NOMO-1 (cell line): ENCODE data around the gene DNAJB11.

Experiments used
- DNase-seq, 2 experiments: peaks; one replicate each; lab custom pipeline; 2025; ENCODE audit not compliant: unreplicated experiment in 2 of 2; lab: John Stamatoyannopoulos, UW

The DNAJB11 gene

GRCh38 chr3:186594591-186595113, 24.1 kb downstream of the DNAJB11 start:
- DNase-seq: no peak

DNA sequence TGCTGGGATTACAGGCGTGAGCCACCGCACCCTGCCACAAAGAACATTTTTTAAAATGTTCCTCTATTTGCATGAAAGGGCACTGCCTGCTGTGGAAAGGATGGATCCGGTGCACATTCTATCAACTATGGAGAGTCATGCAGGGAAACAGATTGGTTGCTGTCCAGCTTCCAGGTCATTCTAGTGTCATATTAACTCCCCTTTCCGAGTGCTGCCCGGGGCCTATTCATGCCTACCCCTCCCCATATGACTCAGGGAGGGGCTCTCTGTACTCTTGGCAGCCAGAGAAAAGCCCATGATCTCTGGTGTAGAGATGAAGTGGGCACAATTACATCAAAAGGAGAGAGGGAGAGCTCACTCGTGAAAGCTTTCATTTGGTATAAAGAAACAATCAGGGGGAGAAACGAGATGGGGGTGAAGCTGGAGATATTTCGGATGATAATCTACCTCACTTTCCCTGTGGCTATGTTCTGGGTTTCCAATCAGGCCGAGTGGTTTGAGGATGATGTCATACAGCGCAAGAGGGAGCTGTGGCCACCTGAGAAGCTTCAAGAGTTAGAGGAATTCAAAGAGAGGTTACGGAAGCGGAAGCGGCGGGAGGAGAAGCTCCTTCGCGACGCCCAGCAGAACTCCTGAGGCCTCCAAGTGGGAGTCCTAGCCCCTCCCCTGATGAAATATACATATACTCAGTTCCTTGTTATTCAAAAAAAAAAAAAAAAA, 26.2 kb downstream of the DNAJB11 start:
- DNase-seq: no peak

GRCh38 chr3:186598108-186598784, 27.7 kb downstream of the DNAJB11 start:
- DNase-seq: no peak

DNA sequence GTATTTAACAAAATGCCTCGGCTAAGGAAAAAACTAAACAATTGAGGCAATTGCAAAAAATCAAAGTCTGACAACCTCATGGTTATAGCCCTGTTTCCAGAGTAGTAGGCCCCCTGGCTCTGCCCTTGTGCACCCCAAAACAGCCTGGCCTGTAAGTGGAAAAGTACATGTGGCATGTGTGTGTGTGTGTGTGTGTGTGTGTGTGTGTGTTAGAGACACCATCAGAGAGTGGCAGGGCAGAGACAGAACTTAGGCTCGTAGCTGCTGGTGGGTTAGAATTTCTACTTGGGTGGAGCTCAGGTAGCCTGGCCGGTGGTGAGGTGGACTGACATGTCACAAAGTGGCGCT, 28.2 kb downstream of the DNAJB11 start:
- no peak for DNase-seq

DNA sequence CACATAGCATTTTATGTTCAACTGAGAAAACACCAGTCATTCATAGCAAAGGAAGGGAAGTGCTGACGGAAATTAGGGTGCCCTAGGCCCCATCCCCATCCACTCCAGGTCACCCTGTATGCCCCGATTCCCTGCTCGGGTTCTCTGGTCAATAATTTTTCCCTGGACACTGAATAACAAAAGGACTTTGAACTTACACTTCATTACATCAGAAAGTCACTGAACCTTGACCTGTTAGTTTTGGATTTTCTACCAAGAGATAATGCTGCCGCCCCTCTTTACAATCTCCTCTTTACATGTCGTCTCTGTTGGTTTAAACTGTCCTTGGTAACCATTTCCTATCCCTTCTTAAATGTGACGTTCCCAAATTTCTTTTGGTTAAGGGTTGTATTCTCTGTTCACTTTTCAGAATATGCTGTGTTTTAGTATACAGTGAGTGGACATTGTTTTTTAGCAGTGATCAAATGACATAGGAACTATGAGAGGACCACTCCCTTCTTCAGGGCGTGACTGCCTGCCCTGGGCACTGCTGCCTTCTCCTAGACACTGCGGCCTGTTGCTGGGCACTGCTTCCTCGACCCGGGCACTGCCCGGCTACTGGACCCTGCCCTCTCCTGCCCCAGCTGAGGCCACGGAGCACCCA, 28.7 kb downstream of the DNAJB11 start:
- DNase-seq: no peak

DNA sequence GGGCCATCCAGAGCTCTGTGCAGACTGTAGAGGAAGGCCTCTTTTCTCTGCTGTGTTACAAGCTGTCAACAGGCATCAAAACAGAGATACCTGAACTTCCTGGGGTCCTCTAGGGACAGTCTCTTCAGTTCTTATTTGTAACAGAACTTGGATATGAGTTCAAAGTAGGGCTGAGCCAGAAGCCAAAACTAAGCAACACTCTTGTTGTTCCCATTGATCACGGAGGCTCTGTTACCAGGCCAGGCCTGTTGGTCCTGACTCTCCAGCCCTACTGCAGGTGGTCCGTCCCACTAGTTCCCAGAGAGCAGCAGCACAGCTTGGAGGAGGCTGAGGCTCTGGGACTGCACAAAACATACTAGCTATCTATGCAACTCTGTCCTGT, 29.3 kb downstream of the DNAJB11 start:
- DNase-seq: no peak

DNA sequence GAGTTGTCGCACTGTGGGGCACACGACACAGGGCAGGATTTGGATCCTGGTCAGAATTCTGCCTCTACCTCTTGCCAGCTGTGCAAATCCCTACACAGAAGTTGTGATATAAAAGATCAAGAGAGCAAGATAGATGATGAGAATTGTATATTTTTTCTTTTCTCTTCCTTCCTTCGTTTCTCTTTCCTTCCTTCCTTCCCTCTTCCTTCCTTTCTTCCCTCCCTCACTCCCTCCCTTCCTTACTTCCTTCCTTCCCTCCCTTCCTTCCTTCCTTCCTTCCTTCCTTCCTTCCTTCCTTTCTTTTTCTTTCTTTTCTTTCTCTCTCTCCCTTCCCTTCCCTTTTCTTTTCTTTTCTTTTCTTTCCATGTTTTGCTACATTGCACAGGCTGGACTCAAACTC, 30.4 kb downstream of the DNAJB11 start:
- DNase-seq: no peak

- DNase-seq: no peak
Observed at GRCh38 chr3:186603159-186603558, 32.6 kb downstream of the DNAJB11 start.

DNA sequence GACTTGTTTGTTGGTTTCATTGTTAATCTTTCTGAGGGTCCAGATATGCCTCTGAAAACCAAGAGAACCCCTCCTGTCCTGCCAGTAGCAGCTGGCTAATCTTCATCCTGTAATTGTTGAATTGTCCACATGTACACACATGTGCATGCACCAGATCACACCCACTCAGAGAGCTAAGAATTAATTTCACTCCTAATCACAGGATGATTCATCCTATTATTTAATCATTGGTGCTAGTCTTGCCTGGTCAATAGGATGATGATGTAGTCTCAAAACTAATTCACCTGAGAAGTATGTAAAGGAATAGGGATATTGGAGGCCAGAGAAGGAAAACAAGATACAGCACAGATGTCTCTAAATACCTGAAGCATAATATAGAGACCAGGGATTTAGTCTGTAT, 34.6 kb downstream of the DNAJB11 start:
- no peak for DNase-seq

DNA sequence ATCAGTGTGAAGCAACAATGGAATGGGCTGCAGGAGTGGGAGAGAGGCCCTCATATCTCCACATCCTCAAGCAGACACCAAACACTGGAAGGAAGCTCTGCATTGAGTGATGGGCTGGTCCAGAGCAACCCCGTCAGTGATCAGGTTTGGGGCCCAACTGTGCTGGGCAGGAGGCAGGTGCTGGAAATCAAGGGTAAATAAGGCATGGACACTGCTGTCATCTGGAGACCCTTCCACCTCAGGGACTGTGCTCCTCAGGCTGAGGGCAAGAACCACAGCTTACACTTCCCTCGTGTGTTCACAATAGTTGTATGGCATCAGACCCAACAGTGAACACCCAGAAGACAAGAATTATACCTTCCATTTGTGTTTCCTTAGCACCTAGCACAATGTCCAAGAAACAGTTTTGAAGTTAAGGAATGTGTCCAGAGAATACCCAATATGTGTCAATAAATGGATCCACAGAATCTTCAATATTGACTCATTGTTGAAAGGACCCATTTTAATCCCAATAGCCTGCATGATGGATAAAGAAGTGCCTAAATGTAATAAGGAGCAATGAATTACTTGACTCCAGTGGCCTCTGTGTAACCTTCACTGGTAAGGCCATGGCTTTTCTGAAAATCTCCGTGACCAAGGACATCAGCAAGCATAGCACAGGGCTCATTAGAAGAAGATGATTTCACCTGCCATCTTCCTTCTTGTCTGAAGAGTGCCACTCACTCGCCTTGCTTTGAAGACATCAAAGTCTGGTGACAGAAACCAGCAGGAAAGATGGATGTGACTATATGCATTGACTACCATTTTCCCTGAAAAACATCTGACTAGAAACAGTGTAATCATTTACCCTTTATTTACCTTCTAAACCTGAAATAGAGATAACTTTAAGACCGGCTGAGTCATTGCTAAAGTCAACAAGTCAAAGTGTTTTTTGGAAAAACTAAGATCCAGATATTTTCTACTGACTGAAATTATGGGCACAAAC, 35.3 kb downstream of the DNAJB11 start:
- no peak for DNase-seq

DNA sequence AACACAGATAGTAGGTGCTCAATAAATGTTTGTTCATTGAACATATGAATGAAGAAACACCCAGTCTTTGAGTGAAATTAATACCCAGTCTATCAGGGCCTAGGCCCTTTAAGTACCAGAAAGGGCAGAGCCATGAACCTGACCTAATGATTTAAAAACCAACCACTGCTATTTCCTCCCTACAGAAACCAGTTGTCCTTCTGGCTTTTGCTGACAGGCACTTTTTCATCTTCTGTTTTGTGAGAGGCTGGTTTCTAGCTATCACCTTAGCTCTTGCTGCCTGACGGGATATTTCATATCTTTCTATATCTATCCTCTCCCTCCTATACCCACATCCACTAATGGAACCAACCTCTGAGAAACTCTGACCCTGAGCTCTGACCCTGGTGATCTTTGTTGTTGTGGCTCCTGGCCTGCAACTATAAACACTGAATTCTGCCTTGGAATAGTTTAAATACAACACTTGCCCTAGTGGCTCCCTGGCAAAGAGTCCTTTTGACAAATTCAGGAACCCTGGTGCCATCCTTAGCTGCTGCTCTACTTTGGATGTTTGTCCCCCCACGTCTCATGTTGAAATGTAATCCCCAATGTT, 38.2 kb downstream of the DNAJB11 start:
- DNase-seq: no peak

DNA sequence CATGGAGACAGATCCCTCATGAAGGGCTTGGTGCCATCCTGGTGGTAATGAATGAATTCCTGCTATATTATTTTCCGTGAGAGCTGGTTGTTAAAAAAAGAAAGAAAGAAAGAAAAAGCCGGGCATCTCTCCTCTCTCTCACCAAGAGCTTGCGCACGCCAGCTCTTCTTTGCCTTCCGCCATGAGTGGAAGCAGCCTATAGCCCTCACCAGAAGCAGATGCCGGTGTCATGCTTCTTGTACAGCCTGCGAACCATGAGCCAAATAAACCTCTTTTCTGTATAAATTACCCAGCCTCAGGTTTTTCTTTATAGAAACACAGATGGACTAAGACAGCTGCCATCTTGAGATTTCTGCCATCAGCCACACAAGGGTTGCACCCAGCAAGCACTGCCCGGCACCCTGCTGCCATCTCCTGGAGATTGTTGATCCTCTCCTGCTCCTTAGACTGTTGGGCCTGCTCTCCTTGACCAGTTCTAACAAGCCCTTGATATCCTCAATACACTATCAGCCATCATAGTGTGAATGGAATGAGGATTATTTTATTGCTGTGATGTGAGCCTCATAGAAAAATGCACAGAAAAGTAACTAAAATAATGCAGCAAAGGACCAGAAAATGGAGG, 38.8 kb downstream of the DNAJB11 start:
- no peak for DNase-seq

- no peak for DNase-seq
Observed at GRCh38 chr3:186612065-186612464, 41.5 kb downstream of the DNAJB11 start.

- no peak for DNase-seq
Observed at GRCh38 chr3:186612721-186613636, 42.5 kb downstream of the DNAJB11 start, which contains the start of gene AHSG. Gene AHSG (plus strand): TSS chr3:186613060. CDS start chr3:186613142, 82 bp downstream.

DNA sequence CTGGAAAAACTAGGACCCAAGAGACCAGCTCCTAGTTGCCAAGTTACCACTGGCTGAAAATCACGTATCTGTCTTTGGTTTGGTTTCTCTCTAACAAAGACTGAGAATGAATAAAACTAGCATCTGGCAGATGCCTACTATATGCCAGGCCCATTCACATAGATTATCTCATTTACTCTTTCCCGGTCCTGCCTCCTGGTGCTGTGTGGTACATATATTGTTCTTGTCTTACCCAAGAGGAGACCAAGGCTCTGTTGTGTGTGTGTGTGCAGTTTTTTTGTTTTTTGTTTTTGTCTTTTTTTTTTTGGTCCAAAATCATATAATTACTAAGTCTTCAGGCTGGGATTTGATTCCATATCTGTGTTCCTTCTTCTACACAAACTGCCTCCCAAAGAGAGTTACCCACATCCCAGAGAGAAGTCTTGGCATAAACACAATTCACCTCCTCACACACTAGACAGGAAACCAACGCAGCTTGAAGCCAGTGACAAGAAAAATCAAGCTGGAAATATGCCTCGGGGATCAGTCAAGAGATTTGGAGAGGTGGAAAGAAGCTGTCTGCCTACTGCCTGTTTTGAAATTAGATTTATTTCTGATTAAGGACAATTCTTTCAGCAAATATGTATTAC, 43.2 kb downstream of the DNAJB11 start:
- no peak for DNase-seq

DNA sequence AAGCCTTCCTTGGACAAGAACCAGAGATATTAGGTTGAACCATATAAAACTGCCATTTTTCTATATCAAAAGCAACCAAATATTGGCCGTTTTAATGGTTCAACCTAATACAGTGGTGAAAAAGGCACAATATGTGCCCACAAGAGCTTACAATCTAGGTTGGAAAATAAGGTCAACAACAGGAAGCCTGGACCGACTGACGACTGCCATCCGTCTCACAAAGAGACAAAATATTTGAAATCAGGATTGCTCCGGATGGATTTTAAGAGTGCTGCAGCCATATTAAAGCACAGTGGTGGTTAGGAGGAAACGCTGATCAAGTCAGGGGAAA, 43.7 kb downstream of the DNAJB11 start:
- no peak for DNase-seq

DNA sequence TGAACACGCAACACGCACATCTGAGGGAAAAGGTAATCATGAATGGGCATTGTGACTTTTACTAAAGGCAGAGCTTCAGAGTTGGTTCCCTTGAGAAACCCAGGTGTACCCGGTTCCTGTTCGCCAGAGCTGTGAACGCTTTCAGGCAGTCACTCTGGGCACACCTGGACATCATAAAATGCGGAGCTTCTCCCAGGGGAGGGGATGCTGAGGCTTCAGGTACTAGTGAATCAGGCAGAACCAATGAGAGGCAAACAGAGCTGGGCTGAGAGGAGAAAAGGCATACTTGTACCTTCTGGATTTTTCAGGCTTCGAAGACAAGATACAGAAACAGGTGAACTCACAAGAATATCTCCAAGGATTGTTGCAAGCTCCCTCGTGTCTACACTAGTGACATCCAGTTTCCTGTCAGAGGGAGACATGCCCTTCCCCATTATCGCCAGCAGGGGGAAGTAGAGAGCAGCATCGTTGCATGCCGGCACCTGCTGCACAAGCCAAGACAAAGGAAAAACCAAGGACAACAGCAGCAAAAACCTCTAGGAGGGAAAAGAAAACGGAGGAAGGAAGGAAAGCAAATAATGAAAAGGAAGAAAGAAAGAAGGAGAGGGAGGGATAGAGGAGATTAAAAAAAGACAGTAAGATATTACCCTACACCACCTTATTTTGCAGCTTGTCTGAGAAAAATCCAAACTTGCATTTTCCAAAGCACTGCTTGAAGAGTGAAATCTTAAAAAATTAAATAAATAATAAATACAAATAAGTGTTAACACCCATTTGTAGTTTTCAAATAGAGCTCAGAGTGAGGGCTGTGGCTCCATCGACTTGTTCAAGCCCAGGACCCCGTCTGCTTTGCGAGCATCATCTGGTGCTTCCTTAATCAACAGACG, 44.3 kb downstream of the DNAJB11 start:
- DNase-seq: peak; percentile 45 to 76

- DNase-seq: no peak
Observed at GRCh38 chr3:186616299-186616617, 45.7 kb downstream of the DNAJB11 start.
